Mucosa of gallbladder (tissue), 1 donor: Measurements from ENCODE around the gene UCN3. TPM values are rescaled to one million over a fixed set of nuclear protein-coding genes. Genes with fewer than 3 reads are reported as not detected.

Source experiments
- DNase-seq: peaks from one replicate; pipeline ENCODE4 v3.0.0-alpha.2; 2020; ENCODE audit warnings: low spot score
- total RNA-seq: library from RNA; stranded (reverse); gene quantifications from one replicate; pipeline ENCODE4 v1.2.1, GENCODE V29; 2021
- donor health status: DM: no; HTN: no; CAD: no.

The UCN3 gene
- 0.58 TPM for total RNA-seq

- no peak for DNase-seq
Observed at GRCh38 chr10:5364890-5365338, at the start of gene UCN3. Gene UCN3 (plus strand): TSS chr10:5364966. CDS start chr10:5373721, 8,755 bp downstream.

- no peak for DNase-seq
Observed at GRCh38 chr10:5317547-5318107, 47.1 kb upstream of the UCN3 start.

GRCh38 chr10:5318148-5318547, 46.6 kb upstream of the UCN3 start:
- DNase-seq: no peak

GRCh38 chr10:5319863-5320262, 44.9 kb upstream of the UCN3 start:
- DNase-seq: no peak

GRCh38 chr10:5321273-5321672, 43.5 kb upstream of the UCN3 start:
- DNase-seq: no peak

GRCh38 chr10:5323446-5323845, 41.3 kb upstream of the UCN3 start:
- DNase-seq: no peak

GRCh38 chr10:5325076-5325475, 39.7 kb upstream of the UCN3 start:
- no peak for DNase-seq

- no peak for DNase-seq
Observed at GRCh38 chr10:5334196-5334880, 30.4 kb upstream of the UCN3 start.

- no peak for DNase-seq
Observed at GRCh38 chr10:5338010-5338409, 26.8 kb upstream of the UCN3 start.

GRCh38 chr10:5343092-5343491, 21.7 kb upstream of the UCN3 start:
- DNase-seq: no peak

- DNase-seq: no peak
Observed at GRCh38 chr10:5343561-5343960, 21.2 kb upstream of the UCN3 start.

GRCh38 chr10:5343979-5344378, 20.8 kb upstream of the UCN3 start:
- no peak for DNase-seq

- DNase-seq: no peak
Observed at GRCh38 chr10:5344746-5345145, 20.0 kb upstream of the UCN3 start.

GRCh38 chr10:5346881-5347280, 17.9 kb upstream of the UCN3 start:
- no peak for DNase-seq

GRCh38 chr10:5349362-5349761, 15.4 kb upstream of the UCN3 start:
- no peak for DNase-seq

GRCh38 chr10:5354068-5354467, 10.7 kb upstream of the UCN3 start:
- no peak for DNase-seq

GRCh38 chr10:5355594-5356301, 9.0 kb upstream of the UCN3 start:
- no peak for DNase-seq

GRCh38 chr10:5356302-5356763, 8.4 kb upstream of the UCN3 start:
- DNase-seq: no peak

- DNase-seq: no peak
Observed at GRCh38 chr10:5360318-5360915, 4.3 kb upstream of the UCN3 start.

GRCh38 chr10:5361966-5362365, 2.8 kb upstream of the UCN3 start:
- DNase-seq: no peak

GRCh38 chr10:5362873-5363272, 1.9 kb upstream of the UCN3 start:
- no peak for DNase-seq

- no peak for DNase-seq
Observed at GRCh38 chr10:5364374-5364773, 392 bp upstream of the UCN3 start.

- DNase-seq: no peak
Observed at GRCh38 chr10:5365928-5366327, 1.2 kb downstream of the UCN3 start.
